SK-N-DZ (cell line): ENCODE results near the gene CASD1.

ENCODE experiments used
- DNase-seq: peaks from one replicate; pipeline ENCODE4 v3.0.0-alpha.2; 2015; ENCODE audit warnings: low spot score
- small RNA-seq, 2 experiments: library from RNA; depleted of rRNA; stranded (forward); fragments of <200 nt; gene quantifications; one replicate each; pipeline ENCODE3, GENCODE V24; 2014

The CASD1 gene

DNA sequence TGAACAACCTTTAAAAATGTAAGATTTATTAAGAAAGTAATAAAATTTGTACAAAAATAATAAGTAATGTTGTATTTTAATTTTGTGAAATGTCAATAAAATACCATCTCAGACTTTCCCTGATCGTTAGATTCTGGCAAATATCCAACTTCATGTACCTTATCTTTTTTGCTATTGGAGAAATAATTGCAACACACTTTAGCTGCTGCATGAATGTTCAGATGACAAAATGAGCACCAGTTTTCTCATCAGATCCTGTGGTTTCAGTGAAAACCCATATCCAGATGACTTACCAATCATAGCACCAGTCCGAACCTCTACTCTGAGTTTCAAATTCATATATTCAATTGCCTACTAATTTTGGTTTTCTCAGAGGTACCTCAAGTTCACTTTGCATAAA, 69.9 kb downstream of the CASD1 start:
- DNase-seq = no peak

DNA sequence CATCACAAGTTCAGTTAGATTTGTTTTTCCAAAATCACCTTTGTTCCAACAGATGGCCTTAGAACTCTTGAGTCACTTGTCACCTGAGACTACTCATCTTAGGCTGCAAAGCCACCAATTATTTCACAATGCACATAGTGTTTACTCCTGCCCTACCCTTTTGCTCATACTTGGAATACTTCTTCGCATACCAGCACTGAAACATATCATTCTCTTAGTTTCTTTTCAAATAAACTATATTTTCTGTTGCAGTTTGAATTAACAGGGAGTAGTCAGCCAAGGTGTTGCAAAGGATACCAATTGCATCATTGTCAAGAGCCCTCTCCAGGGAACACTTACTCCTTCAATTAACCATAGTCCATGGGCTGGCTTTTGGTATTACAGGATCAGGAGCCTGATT, 71.0 kb downstream of the CASD1 start:
- DNase-seq = no peak

DNA sequence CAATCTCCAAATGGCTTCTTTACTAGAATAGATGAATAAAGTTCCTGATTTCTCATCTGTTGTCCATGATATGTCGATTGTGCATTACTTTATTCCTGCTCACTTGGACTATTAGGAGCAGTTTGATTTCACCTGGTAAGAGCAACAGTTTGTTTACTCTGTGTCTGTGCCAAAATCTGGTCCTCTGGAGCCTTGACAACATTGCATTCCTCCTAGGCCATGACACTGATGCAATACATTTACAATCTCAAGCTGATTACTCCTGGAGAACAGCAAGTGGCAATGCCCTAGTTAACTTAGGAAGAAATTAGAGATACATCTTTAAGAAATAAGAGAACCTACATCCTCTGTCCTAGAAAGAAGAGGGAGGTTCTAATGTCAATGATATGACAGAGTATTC, 74.5 kb downstream of the CASD1 start:
- no peak for DNase-seq

DNA sequence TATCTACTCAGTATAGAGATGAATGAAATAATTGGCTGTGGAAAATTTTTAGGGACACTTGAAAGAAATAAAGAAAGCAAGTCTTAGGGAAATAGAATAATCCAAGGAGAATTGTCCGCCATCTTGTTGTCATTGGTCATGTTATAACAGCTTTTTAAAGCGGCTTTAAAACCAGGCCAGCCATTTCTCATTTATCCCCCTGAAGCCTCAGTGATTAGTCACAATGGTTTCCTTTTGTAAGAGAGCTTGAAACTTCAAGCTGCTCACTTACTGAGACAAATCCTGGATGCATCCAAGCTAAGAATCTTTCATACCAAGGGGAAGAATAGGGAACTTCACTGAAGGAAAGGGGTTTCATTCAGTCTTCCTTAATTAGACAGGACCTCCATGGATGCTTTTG, 78.5 kb downstream of the CASD1 start:
- DNase-seq = no peak

DNA sequence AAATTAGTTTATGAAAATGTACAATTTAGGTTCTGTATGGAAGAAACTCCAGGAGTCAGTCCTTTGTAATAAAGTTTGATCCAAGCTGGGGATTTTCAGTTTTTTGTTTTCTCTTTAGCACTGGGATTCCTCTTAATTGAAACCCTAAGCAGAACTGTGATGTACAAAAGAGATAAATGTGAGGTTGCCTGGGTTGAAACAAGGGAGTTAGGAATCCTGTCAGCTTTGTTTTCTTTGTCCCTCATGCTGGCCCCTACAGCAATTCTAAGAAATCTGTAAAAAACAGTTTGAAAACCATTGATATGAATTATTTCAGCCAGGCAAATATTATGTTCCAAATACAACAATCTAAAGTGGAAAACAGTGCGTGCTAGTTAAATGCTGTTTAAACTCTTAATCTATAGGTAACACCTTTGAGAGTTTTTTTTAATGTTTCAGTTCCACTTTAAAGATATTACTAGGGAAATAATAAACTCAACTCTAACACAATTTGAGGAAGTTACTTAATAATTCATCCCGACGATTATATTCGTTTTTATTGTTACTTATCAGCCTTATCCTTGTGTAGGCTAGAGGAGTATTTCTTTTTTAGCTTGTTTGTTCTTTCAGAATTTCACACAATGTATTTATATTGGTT, 81.0 kb downstream of the CASD1 start:
- DNase-seq = no peak

DNA sequence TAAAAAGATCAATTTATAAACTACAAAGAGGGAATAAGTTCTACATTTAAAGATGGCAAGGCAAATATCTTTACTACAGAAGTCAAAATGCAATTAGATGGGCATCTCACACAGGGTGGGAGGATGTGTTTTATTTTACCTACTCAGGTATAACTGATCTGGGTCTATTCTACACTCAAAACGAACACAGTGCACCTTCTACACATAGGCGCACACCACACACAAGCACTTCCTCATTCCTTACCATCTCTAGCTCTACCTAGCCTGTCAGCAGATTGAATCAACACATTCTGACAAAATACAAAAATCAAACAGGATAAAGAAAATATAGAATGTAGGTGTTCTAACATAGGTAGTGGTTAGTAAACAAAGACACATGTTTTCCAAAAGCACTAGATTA, 81.6 kb downstream of the CASD1 start:
- no peak for DNase-seq

DNA sequence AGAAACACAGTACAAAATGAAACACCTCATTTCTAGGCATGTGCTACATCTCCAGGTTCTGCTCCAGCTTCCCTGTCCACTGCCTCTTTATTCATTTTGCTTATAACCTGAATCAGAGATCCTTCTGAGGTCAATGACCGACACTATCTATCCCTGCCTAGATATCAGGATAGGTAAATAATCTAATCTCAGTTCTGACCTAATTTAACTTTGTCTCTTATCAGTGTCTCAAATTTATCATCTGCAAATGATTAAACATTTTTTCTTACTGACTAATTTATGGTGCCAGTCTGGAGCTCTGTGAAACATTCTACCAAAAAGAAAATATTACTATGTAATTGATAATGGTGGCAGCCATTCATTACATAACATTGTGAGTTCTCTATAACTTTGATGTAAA, 85.3 kb downstream of the CASD1 start:
- no peak for DNase-seq

DNA sequence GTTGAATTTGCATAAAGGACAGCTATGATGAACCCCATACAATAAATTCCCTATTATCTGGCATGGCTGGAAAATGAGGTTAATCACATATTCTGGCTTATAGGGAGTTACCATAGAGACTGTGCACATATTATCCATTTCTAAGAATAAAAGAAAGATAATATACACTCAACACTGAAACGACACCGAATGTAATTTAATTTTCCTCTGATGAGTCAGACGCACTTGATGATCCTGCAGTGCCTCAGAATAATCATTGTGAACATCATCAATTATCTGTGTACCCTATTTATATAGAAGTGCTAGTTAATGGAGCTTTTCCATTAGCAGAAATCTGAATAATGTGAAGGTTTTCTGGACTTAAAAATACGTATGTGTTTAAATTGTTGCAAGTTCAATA, 86.1 kb downstream of the CASD1 start:
- peak; percentile 20 for DNase-seq

DNA sequence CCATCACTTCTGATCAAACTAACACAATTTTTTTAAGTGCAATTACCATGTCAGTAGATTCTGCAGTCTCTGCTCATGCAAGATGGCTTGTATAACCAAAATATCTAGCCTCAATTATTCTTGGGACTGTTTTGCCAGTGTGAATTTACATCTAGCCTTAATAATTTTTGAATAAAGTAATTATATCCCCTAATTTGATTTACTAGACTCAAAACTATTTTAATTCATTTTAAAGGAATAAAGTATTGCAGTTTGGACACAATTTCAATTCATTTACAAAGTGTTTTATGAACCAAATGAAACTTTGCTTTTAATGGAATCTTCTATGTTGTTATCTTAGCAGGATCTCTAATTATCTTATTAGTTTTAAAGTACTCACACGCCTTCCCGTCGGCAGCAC, 90.7 kb downstream of the CASD1 start:
- no peak for DNase-seq

DNA sequence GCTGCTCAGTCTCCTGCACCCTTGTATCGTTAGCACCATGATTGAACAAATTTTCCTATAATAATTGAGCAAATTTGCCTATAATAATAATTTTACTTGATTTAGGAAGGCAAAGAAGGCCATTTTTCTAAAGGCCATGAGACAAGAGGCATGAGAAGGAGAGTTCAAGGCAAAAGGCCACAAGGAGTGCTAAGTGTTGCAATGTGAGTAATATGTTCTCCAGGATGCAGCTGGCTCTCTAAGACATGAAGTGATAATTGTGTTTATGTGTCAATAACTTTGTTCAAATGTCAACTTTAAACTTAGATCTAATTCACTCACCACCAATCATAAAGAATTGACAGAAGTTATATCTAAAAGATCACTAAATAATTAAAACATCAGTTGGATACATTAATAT, 92.6 kb downstream of the CASD1 start:
- DNase-seq = no peak

DNA sequence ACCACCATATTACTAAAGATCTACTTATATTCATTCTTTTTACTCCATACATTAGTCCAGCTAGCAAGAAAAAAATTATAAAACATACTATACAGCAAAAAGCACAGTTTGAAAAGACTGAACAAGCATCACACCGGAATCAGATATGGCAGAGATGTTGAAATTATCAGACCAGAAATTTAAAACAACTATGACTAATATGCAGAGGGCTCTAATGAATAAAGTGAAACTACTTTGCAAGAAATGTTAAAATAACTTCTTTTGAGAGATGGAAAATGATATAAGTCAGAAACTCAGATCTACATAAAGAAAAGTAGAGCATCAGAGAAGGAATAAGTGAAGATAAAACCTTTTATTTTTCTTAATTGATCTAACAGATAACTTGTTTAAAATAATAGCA, 95.4 kb downstream of the CASD1 start:
- DNase-seq = no peak

Small RNA genes within 50 kb of the gene (small RNA-seq; reads per million reads assigned to genes)
- gene RNU6-1328P = 0 reads per million in 2 experiments
